ENCODE results near the gene RPS6KA6. TPM values are rescaled to one million over a fixed set of nuclear protein-coding genes. Genes with fewer than 3 reads are reported as not detected.
A peak's percentile ranks its signal among the peaks of the same experiment; 100 is the strongest.

The RPS6KA6 gene
- total RNA-seq, 3 donors from 2014 or later, result 0.13 to 0.33 (median 0.16) TPM

GRCh38 chrX:84186603-84187532 is 1.1 kb downstream of the RPS6KA6 start:
- DNase-seq (no peak), ATAC-seq (no peak)
- peaks cover 4% of the 10 kb centered on the region for H3K9me3 Mint-ChIP-seq
- peak overlapping the region; percentile 48 for H3K4me3 Mint-ChIP-seq
- H3K4me1 Mint-ChIP-seq (ENCODE audit: low read depth), result no peaks in the 10 kb centered on the region
- H3K36me3 Mint-ChIP-seq (ENCODE audit: insufficient read depth), result no peaks in the 10 kb centered on the region
- peaks cover 15% of the 10 kb centered on the region for H3K27me3 Mint-ChIP-seq (ENCODE audit: low read depth)

- Mint-ChIP-seq H3K9me3 (no peaks in the 10 kb centered on the region), H3K36me3 (ENCODE audit: insufficient read depth) (no peaks in the 10 kb centered on the region), H3K27me3 (ENCODE audit: low read depth) (peaks cover 10% of the 10 kb centered on the region), H3K4me1 (ENCODE audit: low read depth) (no peaks in the 10 kb centered on the region), H3K4me3 (no peak overlapping the region)
- DNase-seq (no peak), ATAC-seq (no peak)
Measured at GRCh38 chrX:84182516-84182915, 5.5 kb downstream of the RPS6KA6 start.

GRCh38 chrX:84175958-84176357 is 12.0 kb downstream of the RPS6KA6 start:
- no peaks in the 10 kb centered on the region for H3K9me3 Mint-ChIP-seq
- H3K4me3 Mint-ChIP-seq, result no peak overlapping the region
- no peaks in the 10 kb centered on the region for H3K4me1 Mint-ChIP-seq (ENCODE audit: low read depth)
- ATAC-seq (no peak), DNase-seq (no peak)
- H3K27me3 Mint-ChIP-seq (ENCODE audit: low read depth), result no peaks in the 10 kb centered on the region
- H3K36me3 Mint-ChIP-seq (ENCODE audit: insufficient read depth), result no peaks in the 10 kb centered on the region

GRCh38 chrX:84175274-84175673 is 12.7 kb downstream of the RPS6KA6 start:
- no peaks in the 10 kb centered on the region for H3K4me1 Mint-ChIP-seq (ENCODE audit: low read depth)
- no peaks in the 10 kb centered on the region for H3K9me3 Mint-ChIP-seq
- no peak overlapping the region for H3K4me3 Mint-ChIP-seq
- ATAC-seq, result no peak
- no peaks in the 10 kb centered on the region for H3K27me3 Mint-ChIP-seq (ENCODE audit: low read depth)
- no peaks in the 10 kb centered on the region for H3K36me3 Mint-ChIP-seq (ENCODE audit: insufficient read depth)
- DNase-seq, result no peak

- no peak overlapping the region for H3K4me3 Mint-ChIP-seq
- H3K36me3 Mint-ChIP-seq (ENCODE audit: insufficient read depth), result no peaks in the 10 kb centered on the region
- no peak for DNase-seq
- no peaks in the 10 kb centered on the region for H3K4me1 Mint-ChIP-seq (ENCODE audit: low read depth)
- H3K27me3 Mint-ChIP-seq (ENCODE audit: low read depth), result no peaks in the 10 kb centered on the region
- H3K9me3 Mint-ChIP-seq, result no peaks in the 10 kb centered on the region
- ATAC-seq, result no peak
Measured at GRCh38 chrX:84174348-84174747, 13.7 kb downstream of the RPS6KA6 start.

- DNase-seq (no peak), ATAC-seq (no peak)
- no peaks in the 10 kb centered on the region for H3K4me1 Mint-ChIP-seq (ENCODE audit: low read depth)
- H3K9me3 Mint-ChIP-seq, result no peaks in the 10 kb centered on the region
- H3K4me3 Mint-ChIP-seq, result no peak overlapping the region
- H3K36me3 Mint-ChIP-seq (ENCODE audit: insufficient read depth), result no peaks in the 10 kb centered on the region
- H3K27me3 Mint-ChIP-seq (ENCODE audit: low read depth), result no peaks in the 10 kb centered on the region
Measured at GRCh38 chrX:84170931-84171330, 17.1 kb downstream of the RPS6KA6 start.

GRCh38 chrX:84168574-84168973 is 19.4 kb downstream of the RPS6KA6 start:
- Mint-ChIP-seq H3K4me1 (ENCODE audit: low read depth) (no peaks in the 10 kb centered on the region), H3K36me3 (ENCODE audit: insufficient read depth) (no peaks in the 10 kb centered on the region), H3K4me3 (no peak overlapping the region), H3K27me3 (ENCODE audit: low read depth) (no peaks in the 10 kb centered on the region), H3K9me3 (no peaks in the 10 kb centered on the region)
- no peak for DNase-seq
- ATAC-seq, result no peak

- ATAC-seq (no peak), DNase-seq (no peak)
- Mint-ChIP-seq H3K4me1 (ENCODE audit: low read depth) (no peaks in the 10 kb centered on the region), H3K4me3 (no peak overlapping the region), H3K36me3 (ENCODE audit: insufficient read depth) (no peaks in the 10 kb centered on the region), H3K27me3 (ENCODE audit: low read depth) (no peaks in the 10 kb centered on the region), H3K9me3 (no peaks in the 10 kb centered on the region)
Measured at GRCh38 chrX:84168095-84168494, 19.9 kb downstream of the RPS6KA6 start.

- H3K4me1 Mint-ChIP-seq (ENCODE audit: low read depth), result no peaks in the 10 kb centered on the region
- no peak for ATAC-seq
- no peaks in the 10 kb centered on the region for H3K27me3 Mint-ChIP-seq (ENCODE audit: low read depth)
- no peak for DNase-seq
- H3K4me3 Mint-ChIP-seq, result no peak overlapping the region
- H3K36me3 Mint-ChIP-seq (ENCODE audit: insufficient read depth), result no peaks in the 10 kb centered on the region
- no peaks in the 10 kb centered on the region for H3K9me3 Mint-ChIP-seq
Measured at GRCh38 chrX:84165711-84166110, 22.3 kb downstream of the RPS6KA6 start.

GRCh38 chrX:84162401-84162800 is 25.6 kb downstream of the RPS6KA6 start:
- no peak for DNase-seq
- no peaks in the 10 kb centered on the region for H3K36me3 Mint-ChIP-seq (ENCODE audit: insufficient read depth)
- no peak overlapping the region for H3K4me3 Mint-ChIP-seq
- H3K27me3 Mint-ChIP-seq (ENCODE audit: low read depth), result no peaks in the 10 kb centered on the region
- ATAC-seq, result no peak
- no peaks in the 10 kb centered on the region for H3K4me1 Mint-ChIP-seq (ENCODE audit: low read depth)
- no peaks in the 10 kb centered on the region for H3K9me3 Mint-ChIP-seq

- Mint-ChIP-seq H3K4me1 (ENCODE audit: low read depth) (no peaks in the 10 kb centered on the region), H3K4me3 (no peak overlapping the region), H3K9me3 (no peaks in the 10 kb centered on the region), H3K36me3 (ENCODE audit: insufficient read depth) (no peaks in the 10 kb centered on the region), H3K27me3 (ENCODE audit: low read depth) (no peaks in the 10 kb centered on the region)
- DNase-seq (no peak), ATAC-seq (no peak)
Measured at GRCh38 chrX:84161641-84162040, 26.4 kb downstream of the RPS6KA6 start.

GRCh38 chrX:84160736-84161135 is 27.3 kb downstream of the RPS6KA6 start:
- H3K4me3 Mint-ChIP-seq, result no peak overlapping the region
- H3K36me3 Mint-ChIP-seq (ENCODE audit: insufficient read depth), result no peaks in the 10 kb centered on the region
- H3K27me3 Mint-ChIP-seq (ENCODE audit: low read depth), result no peaks in the 10 kb centered on the region
- DNase-seq, result no peak
- H3K9me3 Mint-ChIP-seq, result no peaks in the 10 kb centered on the region
- no peaks in the 10 kb centered on the region for H3K4me1 Mint-ChIP-seq (ENCODE audit: low read depth)
- ATAC-seq, result no peak

GRCh38 chrX:84156821-84157220 is 31.2 kb downstream of the RPS6KA6 start:
- no peak for ATAC-seq
- Mint-ChIP-seq H3K36me3 (ENCODE audit: insufficient read depth) (no peaks in the 10 kb centered on the region), H3K4me1 (ENCODE audit: low read depth) (no peaks in the 10 kb centered on the region), H3K27me3 (ENCODE audit: low read depth) (no peaks in the 10 kb centered on the region), H3K4me3 (no peak overlapping the region), H3K9me3 (no peaks in the 10 kb centered on the region)
- DNase-seq, result no peak

- H3K27me3 Mint-ChIP-seq (ENCODE audit: low read depth), result no peaks in the 10 kb centered on the region
- H3K4me3 Mint-ChIP-seq, result no peak overlapping the region
- no peaks in the 10 kb centered on the region for H3K36me3 Mint-ChIP-seq (ENCODE audit: insufficient read depth)
- H3K9me3 Mint-ChIP-seq, result no peaks in the 10 kb centered on the region
- DNase-seq, result no peak
- no peaks in the 10 kb centered on the region for H3K4me1 Mint-ChIP-seq (ENCODE audit: low read depth)
- no peak for ATAC-seq
Measured at GRCh38 chrX:84155938-84156337, 32.1 kb downstream of the RPS6KA6 start.

- H3K9me3 Mint-ChIP-seq, result no peaks in the 10 kb centered on the region
- DNase-seq, result no peak
- no peak overlapping the region for H3K4me3 Mint-ChIP-seq
- no peaks in the 10 kb centered on the region for H3K36me3 Mint-ChIP-seq (ENCODE audit: insufficient read depth)
- ATAC-seq, result no peak
- H3K27me3 Mint-ChIP-seq (ENCODE audit: low read depth), result no peaks in the 10 kb centered on the region
- H3K4me1 Mint-ChIP-seq (ENCODE audit: low read depth), result no peaks in the 10 kb centered on the region
Measured at GRCh38 chrX:84153538-84153937, 34.5 kb downstream of the RPS6KA6 start.

Measured in activated T-cell treated with anti-CD3 and anti-CD28 coated beads, Interleukin-2, amount 50 U/mL, for 4 hours (primary cell).